GM12878 (cell line): Measurements from ENCODE around the gene MEN1. TPM values are rescaled to one million over a fixed set of nuclear protein-coding genes. Genes with fewer than 3 reads are reported as not detected.

Source experiments
- ATAC-seq: fragments of 200-7000 bp; cut with Tn5 transposase; 3 replicates; pipeline ENCODE4 v1.9.1; 2020; ENCODE audit warnings: mild to moderate bottlenecking, moderate library complexity
- BruUV-seq: library from RNA; stranded (reverse); fragments of 400-500 nt; replicated peaks from 2 replicates; lab custom pipeline; 2021; lab: Mats Ljungman, UMichigan
- CTCF ChIA-PET: fragments of 300-600 bp; sonication (Branson Sonifier 250); formaldehyde crosslinking; extraction: SDS; loops from one replicate; lab custom pipeline; 2021; ENCODE audit warnings: inconsistent platforms; lab: Yijun Ruan, JAX
- POLR2A ChIA-PET: fragments of 350-600 bp; formaldehyde crosslinking; extraction: SDS; loops from one replicate; lab custom pipeline; 2021; ENCODE audit warnings: inconsistent platforms; lab: Charles Lee
- RAD21 ChIA-PET: fragments of 300-600 bp; sonication (Branson Sonifier 250); formaldehyde crosslinking; loops from one replicate; lab custom pipeline; 2023; ENCODE audit warnings: antibody characterized with exemption; ENCODE audit not compliant: unreplicated experiment; lab: Charles Lee
- SMC1A ChIA-PET: fragments of 300-600 bp; sonication (Branson Sonifier 250); formaldehyde crosslinking; loops from one replicate; lab custom pipeline; 2023; ENCODE audit not compliant: unreplicated experiment, uncharacterized antibody; lab: Charles Lee
- DNase-seq: peaks from one replicate; pipeline ENCODE4 v3.0.0-alpha.2; 2011; ENCODE audit warnings: low read depth, low spot score
- FAIRE-seq: peaks from 3 replicates; lab custom pipeline; 2011; peaks lifted over from hg19 to GRCh38; lab: Jason Lieb, UNC
- H2AFZ ChIP-seq: 2 replicates; pipeline ENCODE4 v1.6.0; 2011; ENCODE audit warnings: low read depth, low read length, control low read depth; ENCODE audit not compliant: control insufficient read depth
- H3K27ac ChIP-seq: 2 replicates; pipeline ENCODE4 v1.5.1; 2011; ENCODE audit warnings: control low read depth; ENCODE audit not compliant: control insufficient read depth, insufficient read depth
- H3K27me3 ChIP-seq, 2 experiments: replicated peaks in 1 of 2; 2 replicates each; pipeline versions ENCODE4 v1.6.0 to v1.6.1; 2011; ENCODE audit warnings: low read length in 1 of 2; ENCODE audit not compliant: control insufficient read depth in 2 of 2, insufficient read depth in 2 of 2
- H3K36me3 ChIP-seq, 2 experiments: 2 replicates each; pipeline ENCODE4 v1.5.1; 2011; ENCODE audit warnings: low read length in 1 of 2; ENCODE audit not compliant: control insufficient read depth in 2 of 2, insufficient read depth in 2 of 2
- H3K4me1 ChIP-seq: 2 replicates; pipeline ENCODE4 v1.6.1; 2011; ENCODE audit warnings: mild to moderate bottlenecking, low read length, moderate library complexity, mixed read lengths; ENCODE audit not compliant: control insufficient read depth, insufficient read depth
- H3K4me2 ChIP-seq: 2 replicates; pipeline ENCODE4 v1.6.0; 2011; ENCODE audit warnings: control low read depth; ENCODE audit not compliant: control insufficient read depth, insufficient read depth
- H3K4me3 ChIP-seq: fragments of 200-600 bp; sonication (generic); 2 replicates; pipeline ENCODE4 v1.5.1; 2016
- H3K79me2 ChIP-seq: 2 replicates; pipeline ENCODE4 v1.6.0; 2011; ENCODE audit warnings: low read length; ENCODE audit not compliant: control insufficient read depth, insufficient read depth
- H3K9ac ChIP-seq: 2 replicates; pipeline ENCODE4 v1.8.0; 2011; ENCODE audit warnings: low read length, control low read depth, mixed read lengths; ENCODE audit not compliant: control insufficient read depth, insufficient read depth
- H3K9me3 ChIP-seq: replicated peaks from 3 replicates; pipeline ENCODE4 v1.5.1; 2011; ENCODE audit warnings: mild to moderate bottlenecking, low read length; ENCODE audit not compliant: control insufficient read depth, insufficient read depth
- H4K20me1 ChIP-seq: 2 replicates; pipeline ENCODE4 v1.6.0; 2011; ENCODE audit not compliant: control insufficient read depth, insufficient read depth
- CHD4 ChIP-seq: fragments of 200-600 bp; sonication (generic); IDR thresholded peaks from 2 replicates; pipeline ENCODE4 v1.6.1; 2016; ENCODE audit warnings: mild to moderate bottlenecking
- KAT2A ChIP-seq: conservative IDR thresholded peaks from 2 replicates; pipeline ENCODE4 v1.6.1; 2011; ENCODE audit warnings: low read depth, low read length; ENCODE audit not compliant: control insufficient read depth
- KDM1A ChIP-seq: fragments of 200-600 bp; sonication (generic); IDR thresholded peaks from 2 replicates; pipeline ENCODE4 v1.6.1; 2016; ENCODE audit warnings: borderline replicate concordance
- NR2F1 ChIP-seq: fragments of 450-650 bp; conservative IDR thresholded peaks from 2 replicates; pipeline ENCODE4 v1.6.1; 2017; ENCODE audit warnings: mild to moderate bottlenecking
- POLR2AphosphoS5 ChIP-seq: IDR thresholded peaks from 2 replicates; pipeline ENCODE4 v1.6.1; 2011; ENCODE audit warnings: mild to moderate bottlenecking, low read length, inconsistent platforms
- RAD51 ChIP-seq: fragments of 450-650 bp; IDR thresholded peaks from 2 replicates; pipeline ENCODE4 v1.6.1; 2016; ENCODE audit warnings: moderate library complexity, mild to moderate bottlenecking, inconsistent platforms
- SUPT20H ChIP-seq: IDR thresholded peaks from 2 replicates; pipeline ENCODE4 v1.6.1; 2011; ENCODE audit warnings: low read depth, mild to moderate bottlenecking, low read length, moderate library complexity, borderline replicate concordance; ENCODE audit not compliant: control insufficient read depth
- TCF7 ChIP-seq: IDR thresholded peaks from 2 replicates; pipeline ENCODE4 v1.6.1; 2014; ENCODE audit warnings: antibody characterized with exemption, borderline replicate concordance
- ZNF384 ChIP-seq: IDR thresholded peaks from 2 replicates; pipeline ENCODE4 v1.6.1; 2012; ENCODE audit warnings: low read depth, mild to moderate bottlenecking, low read length, improper control_type of control experiment, borderline replicate concordance
- WGBS: methylation state at CpG from one replicate; pipeline ENCODE4 v1.1.6; 2016; ENCODE audit warnings: low lambda C conversion rate; ENCODE audit not compliant: insufficient replicate concordance, insufficient coverage; ENCODE audit errors: missing lambda C conversion rate; 5-methylcytosine and 5-hydroxymethylcytosine counted together
- in situ Hi-C: fragments of 300-500 bp; cut with MboI; formaldehyde crosslinking; loops from 9 replicates; pipeline ENCODE4 v1.14.3; 2018; ENCODE audit warnings: mixed read lengths
- intact Hi-C: fragments of 100-400 bp; cut with micrococcal nuclease; formaldehyde crosslinking; loops from one replicate; pipeline ENCODE4 v1.14.2; 2022; ENCODE audit not compliant: unreplicated experiment
- polyA plus RNA-seq, 11 experiments: library from polyadenylated mRNA; depleted of rRNA in 4 of 11; unstranded in 6 of 11; stranded (reverse) in 5 of 11; fragments of >200 nt; fragmentation: Nextera tagmentation in 4 of 11; fragmentation: Illumina TruSeq in 1 of 11; extraction: Ambion mirVana in 4 of 11; extraction: Trizol in 1 of 11; gene quantifications; 1 replicate in 1 of 11; 2 replicates in 10 of 11; pipeline versions ENCODE4 v1.2.1 to v1.2.3, GENCODE V29; 2011 to 2016; ENCODE audit warnings: inconsistent platforms in 2 of 11, missing spikeins in 2 of 11, low read depth in 1 of 11
- total RNA-seq, 4 experiments: library from RNA; depleted of rRNA in 3 of 4; stranded (reverse); fragments of >200 nt in 3 of 4; fragmentation: Illumina TruSeq in 1 of 4; extraction: Trizol in 1 of 4; gene quantifications; 2 replicates each; pipeline versions ENCODE4 v1.2.1 to v1.2.3, GENCODE V29; 2013 to 2021

The MEN1 gene
- total and polyA plus RNA-seq, 10 of the 15 experiments (the other 5 are each of a cell fraction or from before 2014, with no cell fraction given), result 2.5 to 39.7 (median 20.7) TPM

DNA sequence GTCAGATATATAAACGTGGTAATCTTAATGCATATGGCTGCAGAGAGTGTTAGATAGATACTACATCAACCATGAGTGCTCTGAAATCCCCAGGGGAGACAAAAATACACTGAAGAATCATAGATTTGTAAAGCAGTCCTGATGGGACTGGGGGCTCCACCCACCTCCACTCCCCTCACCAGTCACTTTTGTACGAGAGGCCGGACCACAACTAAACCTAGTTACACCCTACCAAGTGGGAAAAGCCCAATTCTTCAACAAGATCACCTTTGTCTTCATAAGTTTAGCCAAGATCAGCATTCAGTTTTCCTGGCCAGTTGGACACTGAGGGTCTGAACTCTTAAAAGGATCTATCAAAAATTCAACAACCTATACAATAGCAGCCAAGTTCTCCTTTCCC, 33.5 kb downstream of the MEN1 start (continued):
- TF ChIP-seq POLR2AphosphoS5, result 0 out of 2 replicates have a peak, but pooled peaks have one; percentile 53
- no peak for TF ChIP-seq TCF7
- no peak for TF ChIP-seq KDM1A
- TF ChIP-seq NR2F1, result no peak
- TF ChIP-seq SUPT20H, result no peak

GRCh38 chr11:64776425-64776824, 33.9 kb downstream of the MEN1 start:
- Histone ChIP-seq H3K9me3 (no peaks in the 10 kb centered on the region; the same call in 2 of the 3 replicates), H3K4me2 (peak overlapping the region; percentile 96), H3K4me3 (peak overlapping the region; percentile 66), H4K20me1 (peaks cover 19% of the 10 kb centered on the region), H3K36me3 (peaks cover 7 to 39% of the 10 kb centered on the region in 2 experiments), H3K79me2 (peaks cover 54% of the 10 kb centered on the region), H3K27ac (no peak overlapping the region), H3K4me1 (peaks cover 32% of the 10 kb centered on the region), H3K27me3 (no peaks in the 10 kb centered on the region), H2AFZ (no peak overlapping the region), H3K9ac (peak overlapping the region; percentile 86)
- SMC1A ChIA-PET, result interaction anchor here (1.0 to 2.2 kb wide), 5 partner anchors 9 to 35 kb away, joined by 3 to 8 read pairs (median 5); partner anchors contain the start of genes PYGM and RASGRP2
- TF ChIP-seq CHD4 (no peak), ZNF384 (no peak), RAD51 (no peak), KAT2A (no peak)
- in situ Hi-C loops (no loop called here), intact Hi-C loops (loop anchor here (10.0 kb wide), 1 partner anchor 338 kb away; the partner anchor contains the start of genes TM7SF2 and ZNHIT2)
- no peak for FAIRE-seq
- no peak for DNase-seq
- RAD21 ChIA-PET, result interaction anchor here (1.8 to 2.1 kb wide), 2 partner anchors 88 to 126 kb away, joined by 4 to 5 read pairs; no protein-coding TSS in a partner anchor
- ATAC-seq, result no peak
- BruUV-seq, result no TSS peak
- 17% methylated on average over 6 of the region's 6 CpGs for WGBS
- POLR2A ChIA-PET, result interaction anchor here (0.7 to 2.0 kb wide), 5 partner anchors 13 to 37 kb away, joined by 3 to 5 read pairs (median 3); no protein-coding TSS in a partner anchor
- CTCF ChIA-PET, result interaction anchor here (0.6 to 2.4 kb wide), 8 partner anchors 9 to 87 kb away, joined by 3 to 9 read pairs (median 4); partner anchors contain the start of gene RASGRP2
